GM19438 (cell line): ENCODE measurements around the gene SRP9.
"Not testable (repeated sequence)": the region's sequence is repeated elsewhere in the genome, so short reads cannot be mapped to it uniquely, and the experiment has no call there.

Source experiments
- ATAC-seq: cut with Tn5 transposase; IDR thresholded peaks from one replicate; pipeline ENCODE4 v1.9.1; 2021; ENCODE audit warnings: low read depth; ENCODE audit not compliant: unreplicated experiment

The SRP9 gene

DNA sequence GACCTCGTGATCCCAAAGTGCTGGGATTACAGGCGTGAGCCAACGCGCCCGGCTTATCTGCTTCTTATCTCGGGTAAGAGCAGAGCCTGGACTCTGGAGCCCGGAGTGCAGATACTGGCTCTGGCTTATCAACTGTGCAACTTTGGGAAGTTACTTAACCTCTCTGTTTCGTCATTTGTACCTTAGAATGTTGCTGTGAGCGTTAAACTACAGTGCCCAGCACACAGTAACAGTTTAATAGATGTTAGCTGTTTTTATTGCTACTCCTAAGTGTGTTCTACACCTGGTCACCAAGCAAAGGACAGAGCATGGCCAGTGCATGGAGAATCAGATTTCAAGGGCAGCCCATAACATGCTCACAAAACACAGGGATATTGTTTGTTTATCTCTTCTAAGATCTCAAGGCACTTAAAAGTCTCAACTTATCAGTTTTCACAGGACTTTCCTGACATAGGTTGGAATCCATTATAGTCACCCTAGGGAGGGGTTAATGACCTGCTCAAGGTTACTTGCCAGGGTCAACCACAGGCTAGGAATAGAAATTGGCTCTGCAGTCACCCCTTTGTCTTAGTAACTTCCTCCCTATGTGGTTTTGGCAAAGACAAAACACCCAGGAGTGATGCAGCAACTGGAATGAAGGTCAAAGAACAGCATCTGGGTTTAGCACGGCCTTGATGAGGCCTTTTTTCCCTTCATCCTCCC lies 22.5 kb upstream of the SRP9 start:
- no peak for ATAC-seq

DNA sequence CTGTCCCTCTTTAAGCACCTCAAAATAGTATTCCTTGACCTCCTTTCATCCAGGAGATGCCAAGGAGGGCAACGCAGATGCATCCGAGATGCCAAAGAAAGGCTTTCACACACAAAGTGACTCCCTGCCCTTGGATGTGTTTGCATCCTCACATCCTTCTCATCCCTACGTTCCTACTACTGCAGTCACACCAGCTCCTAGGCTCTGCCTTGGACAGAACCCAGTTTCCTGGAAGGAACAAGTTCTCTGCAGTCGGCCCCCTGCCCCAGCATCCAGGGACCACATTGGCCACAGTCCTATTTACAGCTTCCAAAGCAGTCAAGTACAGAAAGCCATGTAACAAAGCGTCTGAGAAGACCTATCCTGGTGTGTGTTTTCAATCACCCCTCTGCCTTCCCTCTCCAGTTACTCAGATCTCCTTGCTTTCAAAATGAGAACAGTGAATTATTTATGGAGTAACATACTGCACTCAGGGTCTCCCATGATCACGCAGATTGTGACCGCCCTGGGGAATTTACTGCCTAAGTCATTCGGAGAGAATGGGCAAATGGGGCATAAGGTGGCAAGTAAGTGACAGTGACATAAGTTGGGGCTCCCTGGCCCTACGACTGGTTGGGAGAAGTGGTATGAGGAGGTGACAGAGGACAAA lies 21.8 kb upstream of the SRP9 start:
- no peak for ATAC-seq

DNA sequence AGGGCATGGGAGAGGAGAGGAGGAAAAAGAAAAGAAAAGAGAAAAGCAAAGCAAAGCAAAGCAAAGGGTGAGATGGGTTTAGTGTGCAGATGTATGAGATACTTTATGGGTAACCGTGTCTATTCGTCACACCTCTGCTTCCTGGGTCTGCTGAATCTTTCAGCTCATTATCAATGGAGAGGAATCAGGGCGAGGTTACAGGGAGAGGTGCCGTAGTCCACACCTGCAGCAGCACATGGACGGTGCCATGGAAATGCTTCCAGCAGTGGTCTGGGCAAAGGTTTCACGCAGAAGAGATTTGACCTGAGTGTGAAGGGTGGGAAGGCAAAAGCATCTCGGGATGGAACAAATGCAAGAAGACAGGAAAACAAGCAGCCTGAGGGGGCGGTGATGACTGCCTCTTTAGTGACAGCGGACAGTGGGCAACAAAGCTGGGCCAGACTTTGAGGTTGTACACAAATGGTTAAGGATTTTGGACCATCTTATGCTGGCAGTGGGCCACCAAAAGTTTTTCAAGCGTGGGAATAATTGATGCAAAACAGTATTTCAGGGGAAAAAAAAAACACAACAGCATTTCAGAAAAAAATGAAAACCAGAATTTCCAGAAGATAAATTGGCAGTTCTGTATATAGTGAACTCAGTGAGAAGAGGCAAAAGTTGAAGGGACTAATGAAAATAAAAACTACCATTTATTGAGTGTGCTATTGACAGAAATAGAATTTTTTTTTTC lies 19.5 kb upstream of the SRP9 start:
- no peak for ATAC-seq

DNA sequence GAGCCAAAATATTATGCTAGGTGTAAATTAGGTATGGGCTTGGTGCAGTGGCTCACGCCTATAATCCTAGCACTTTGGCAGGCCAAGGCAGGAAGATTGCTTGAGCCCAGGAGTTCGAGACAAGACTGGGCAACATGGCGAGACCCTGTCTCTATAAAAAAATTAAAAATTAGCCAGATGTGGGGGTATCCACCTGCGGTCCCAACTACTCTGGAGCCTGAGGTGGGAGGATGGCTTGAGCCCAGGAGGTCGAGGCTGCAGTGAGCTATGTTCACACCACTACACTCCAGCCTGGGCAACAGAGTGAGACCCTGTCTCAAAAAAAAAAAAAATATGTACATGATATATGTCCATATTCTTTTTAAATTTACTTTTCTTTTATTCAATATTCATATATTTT lies 17.7 kb upstream of the SRP9 start:
- not testable (repeated sequence) for ATAC-seq

DNA sequence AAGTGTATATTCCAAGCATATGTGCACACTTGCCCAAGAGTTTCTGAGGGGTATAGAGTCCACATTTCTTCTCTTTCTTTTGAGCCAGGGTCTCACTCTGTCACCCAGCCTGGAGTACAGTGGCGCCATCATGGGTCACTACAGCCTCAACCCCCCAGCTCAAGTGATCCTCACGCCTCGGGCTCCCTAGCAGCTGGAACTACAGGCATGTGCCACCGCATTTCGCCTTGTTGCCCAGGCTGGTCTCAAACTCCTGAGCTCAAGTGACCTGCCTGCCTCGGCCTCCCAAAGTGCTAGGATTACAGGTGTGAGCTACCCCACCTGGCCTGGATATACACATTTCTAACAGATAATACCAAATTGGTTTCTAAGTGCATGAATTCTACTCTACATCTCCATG lies 17.1 kb upstream of the SRP9 start:
- ATAC-seq = no peak

DNA sequence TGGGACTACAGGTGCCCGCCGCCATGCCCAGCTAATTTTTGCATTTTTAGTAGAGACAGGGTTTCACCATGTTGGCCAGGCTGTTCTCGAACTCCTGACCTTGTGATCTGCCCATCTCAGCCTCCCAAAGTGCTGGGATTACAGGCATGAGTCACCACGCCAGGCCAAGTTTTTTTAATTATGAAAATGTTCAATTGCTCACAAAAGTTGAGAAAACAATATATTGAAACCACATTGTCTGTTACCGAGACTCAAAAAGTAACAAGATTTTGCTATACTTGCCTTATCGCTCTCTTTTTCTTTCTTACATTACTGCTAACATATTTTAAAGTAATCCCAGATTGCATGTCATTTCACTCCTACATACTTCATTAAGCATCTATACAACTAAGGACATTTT lies 16.2 kb upstream of the SRP9 start:
- ATAC-seq = not testable (repeated sequence)

DNA sequence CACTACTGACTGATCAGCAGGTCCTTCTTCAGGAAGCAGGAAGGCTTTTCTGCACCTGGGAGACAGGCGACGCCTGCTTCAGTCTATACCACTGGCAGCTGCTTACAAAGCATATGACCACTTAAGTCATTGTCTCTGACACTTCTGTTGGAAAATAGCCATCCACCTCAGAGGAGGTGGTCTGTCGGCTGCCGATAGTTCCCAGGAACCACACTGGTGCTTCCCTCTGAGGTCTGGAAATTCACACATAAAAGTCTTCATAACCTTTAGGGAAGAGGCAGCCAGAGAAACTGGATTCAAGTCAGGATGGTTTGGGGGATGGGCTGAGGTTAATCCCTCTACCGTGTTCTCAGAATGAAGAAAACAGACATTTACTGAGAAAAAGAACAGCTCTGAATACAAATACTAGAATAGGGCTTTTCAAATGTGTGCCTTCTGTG lies 15.6 kb upstream of the SRP9 start:
- ATAC-seq = no peak

DNA sequence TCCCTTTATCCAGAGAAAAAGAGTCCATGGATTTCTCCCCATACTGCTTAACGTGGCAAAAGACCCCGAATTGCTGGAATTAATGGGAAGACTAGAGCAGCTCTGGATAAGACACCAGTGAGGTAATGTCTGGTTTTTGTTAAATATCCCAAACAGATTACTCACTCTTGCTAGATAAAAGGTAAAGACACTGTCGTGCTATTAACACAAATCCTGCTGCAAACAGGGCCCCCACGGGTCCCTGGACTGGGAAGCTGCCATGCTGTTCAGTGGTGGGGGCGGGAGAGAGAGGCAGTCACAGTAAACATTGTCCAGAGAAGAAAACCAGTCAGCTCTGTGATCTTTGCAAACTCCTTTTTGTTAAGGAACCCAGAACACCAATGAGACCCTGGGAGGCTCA lies 15.2 kb upstream of the SRP9 start:
- ATAC-seq = no peak

DNA sequence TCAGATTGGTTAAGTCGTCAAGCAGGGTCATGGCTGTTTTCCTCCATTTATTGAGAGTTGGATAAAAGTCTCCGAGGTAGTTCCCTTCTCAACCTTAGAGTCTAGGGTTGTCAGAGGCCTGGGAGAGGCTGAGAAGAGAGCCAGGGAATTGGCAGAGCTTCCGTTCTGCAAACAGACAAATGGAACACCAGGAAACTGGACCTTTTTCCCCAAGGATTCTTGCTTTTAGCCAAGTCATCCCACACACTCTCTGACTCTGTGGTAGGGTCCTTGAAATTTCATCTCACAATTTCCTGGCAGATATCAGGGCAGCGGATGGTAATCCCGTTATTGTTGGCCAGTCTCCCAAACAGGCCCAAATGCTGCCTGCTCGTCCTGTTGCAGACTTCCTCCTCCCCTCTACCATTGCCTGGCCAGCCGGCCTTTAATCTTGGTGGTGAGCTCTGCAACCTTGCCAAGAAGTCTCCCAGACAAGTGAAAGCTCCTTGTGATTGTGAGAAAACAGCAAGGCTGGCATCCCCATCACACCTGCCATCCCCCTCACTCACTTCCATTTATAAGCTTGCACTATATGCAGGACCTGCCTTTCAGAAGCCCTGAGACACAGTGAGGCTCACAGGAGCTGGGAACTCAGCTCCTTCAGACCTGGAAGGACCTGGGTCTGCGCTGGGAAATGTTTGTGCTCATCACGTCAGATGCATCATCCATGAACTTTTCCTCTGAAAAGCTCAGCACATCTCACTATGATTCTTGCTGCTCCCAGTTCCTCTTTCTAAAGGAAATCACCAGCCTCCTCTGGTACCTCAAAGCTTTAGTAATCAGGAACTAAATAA lies 13.7 kb upstream of the SRP9 start:
- no peak for ATAC-seq

DNA sequence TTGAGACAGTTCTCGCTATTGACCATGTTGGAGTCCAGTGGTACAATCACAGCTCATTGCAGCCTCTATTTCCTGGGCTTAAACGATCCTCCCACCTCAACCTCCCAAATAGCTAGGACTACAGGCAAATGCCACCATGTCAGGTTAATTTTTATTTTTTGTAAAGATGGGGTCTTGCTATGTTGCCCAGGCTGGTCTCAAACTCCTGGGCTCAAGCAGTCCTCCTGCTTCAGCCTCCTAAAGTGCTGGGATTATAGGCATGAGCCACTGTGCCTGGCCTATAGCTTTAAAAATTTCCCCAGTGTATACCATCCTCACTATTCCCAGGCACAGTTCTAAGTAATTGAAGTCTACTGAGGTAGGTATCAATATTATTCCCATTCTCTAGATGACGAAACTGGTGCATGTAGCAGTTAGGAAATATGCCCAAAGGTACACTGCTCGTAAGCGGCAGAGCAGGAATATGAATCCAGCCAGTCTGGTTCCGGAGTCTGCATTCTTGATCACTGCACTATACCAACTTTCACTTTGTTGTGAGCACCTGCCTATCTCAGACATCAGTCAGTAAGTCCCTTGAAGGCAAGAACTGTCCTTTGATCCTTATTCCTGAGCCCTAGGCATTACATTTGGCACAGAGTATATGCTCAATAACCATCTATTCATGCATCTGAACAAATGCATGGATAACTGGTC lies 11.5 kb upstream of the SRP9 start:
- ATAC-seq = no peak

DNA sequence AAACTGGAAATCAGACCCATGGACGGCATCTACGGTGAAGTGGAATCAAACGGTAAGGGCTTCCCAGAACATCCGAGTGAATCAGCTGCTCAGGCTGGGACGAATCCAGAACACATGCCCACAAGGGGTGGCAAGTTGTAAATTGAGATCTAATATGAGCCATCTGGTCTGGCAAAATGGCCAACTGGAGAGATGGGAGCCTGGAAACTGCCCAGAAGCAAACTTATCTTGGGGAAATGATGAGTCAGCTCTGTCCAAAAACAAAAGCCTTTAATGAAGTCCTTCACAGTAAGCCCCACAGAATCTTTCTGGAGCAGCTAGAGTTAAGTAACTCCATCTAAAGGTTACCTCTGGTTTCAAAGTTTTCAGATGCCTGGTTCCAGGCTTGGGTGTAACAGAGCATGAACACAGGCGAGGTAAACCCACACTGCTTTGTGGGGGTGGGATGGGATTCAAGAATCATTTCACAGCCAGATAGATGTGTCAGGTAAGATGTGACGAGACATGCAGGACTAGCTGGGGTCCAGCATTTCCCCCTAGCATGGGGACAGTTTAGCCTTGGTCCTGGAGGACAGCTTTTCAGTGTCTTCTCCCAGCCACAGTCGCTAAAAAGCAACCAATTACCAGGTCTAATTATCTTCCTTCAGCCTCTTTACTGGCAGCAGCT lies 10.5 kb upstream of the SRP9 start:
- ATAC-seq = no peak

DNA sequence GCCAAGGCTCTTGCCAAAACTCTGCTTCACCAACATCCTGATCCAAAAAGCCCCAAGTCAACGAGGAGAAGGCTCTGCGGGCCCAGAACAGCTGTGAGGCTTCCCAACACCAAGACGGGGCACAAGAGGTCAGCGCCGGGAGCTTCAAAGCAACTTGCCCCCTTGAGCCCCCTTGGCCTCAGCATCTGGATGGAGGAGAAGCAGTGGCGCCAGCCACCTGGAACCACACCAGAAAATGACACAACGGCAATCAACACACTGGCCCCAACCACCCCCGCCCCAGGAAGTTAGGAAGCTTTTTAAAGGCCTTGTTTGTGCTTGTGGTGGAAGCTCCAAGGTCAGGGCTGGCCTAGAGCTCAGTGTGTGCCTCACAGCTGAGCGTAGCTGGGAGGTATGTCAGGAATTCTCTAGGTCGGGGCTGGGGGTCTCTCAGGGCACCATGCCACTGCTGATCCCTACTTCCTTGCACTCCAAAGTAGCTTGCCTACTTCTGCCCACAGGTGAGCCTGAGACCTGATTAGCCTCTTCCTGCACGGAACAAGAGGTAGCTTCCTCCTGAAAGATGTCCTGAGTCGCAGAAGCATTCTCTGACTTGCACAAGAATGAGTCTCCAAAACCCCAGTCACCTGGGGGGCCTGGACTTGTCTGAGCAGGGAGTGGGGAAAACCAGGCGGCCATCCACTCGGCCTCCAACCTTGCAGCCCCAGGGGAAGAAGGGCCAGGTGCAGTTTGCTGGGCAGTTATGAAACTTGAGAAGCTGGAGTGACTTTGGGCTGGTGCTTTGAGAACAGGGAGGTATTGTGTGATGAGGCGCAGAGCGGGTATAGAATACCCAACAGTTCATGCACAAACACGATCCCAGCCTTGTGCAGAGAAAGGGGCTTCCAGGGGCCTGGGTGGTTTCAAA lies 9.7 kb upstream of the SRP9 start:
- ATAC-seq = no peak

DNA sequence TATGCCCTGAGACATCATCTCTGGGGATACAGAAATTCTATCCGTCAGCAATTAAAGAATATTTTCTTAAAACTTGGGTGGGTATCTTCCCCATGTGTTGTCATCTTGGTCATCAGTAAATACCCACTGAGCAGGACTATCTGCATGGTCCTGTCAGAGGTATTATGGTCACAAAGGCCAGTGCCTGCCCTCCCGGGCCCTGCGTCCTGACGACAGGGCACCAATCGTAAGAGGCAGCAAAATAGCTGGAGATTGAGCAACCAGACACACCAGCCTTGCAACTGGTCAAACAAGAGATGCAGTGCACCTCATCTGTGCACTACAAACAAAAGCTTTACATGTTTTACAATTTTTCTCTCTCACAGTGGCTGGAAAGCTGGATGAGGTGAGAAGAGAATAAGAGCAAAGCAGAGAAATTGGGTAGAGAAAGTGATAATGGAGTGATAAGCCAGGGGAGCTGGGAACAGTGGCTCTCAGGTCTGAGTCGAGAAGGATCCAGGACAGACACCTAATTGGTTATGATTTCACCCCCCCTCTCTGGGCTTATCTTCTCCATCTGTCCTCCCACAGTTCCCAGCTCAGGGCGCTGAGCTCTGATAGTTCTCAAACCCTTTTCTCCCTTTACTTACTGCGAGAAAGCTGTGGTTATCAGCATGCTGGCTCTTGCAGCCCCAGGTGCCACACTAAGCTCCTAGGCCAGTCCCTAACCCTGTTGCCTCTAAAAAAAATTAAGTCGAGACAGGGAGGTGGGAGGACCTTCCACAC lies 8.8 kb upstream of the SRP9 start:
- no peak for ATAC-seq

DNA sequence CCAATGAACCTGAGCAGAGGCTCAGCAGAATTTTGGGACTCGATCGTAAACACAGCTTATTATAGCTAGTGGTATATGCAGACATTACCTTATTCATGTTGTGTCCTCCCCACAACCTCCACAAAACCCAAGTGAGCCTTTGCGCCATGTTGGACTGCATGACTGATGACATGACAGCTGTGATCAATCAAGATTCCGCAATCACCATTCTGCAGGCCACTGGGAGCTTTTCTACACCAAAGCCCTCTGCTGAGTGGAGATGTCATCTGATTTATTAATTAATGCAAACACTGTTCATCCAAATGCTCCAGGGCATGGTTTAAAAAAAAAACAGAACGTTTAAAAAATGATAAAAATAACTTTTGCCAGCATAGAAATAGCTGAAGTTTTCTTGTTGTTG lies 7.9 kb upstream of the SRP9 start:
- ATAC-seq = no peak

DNA sequence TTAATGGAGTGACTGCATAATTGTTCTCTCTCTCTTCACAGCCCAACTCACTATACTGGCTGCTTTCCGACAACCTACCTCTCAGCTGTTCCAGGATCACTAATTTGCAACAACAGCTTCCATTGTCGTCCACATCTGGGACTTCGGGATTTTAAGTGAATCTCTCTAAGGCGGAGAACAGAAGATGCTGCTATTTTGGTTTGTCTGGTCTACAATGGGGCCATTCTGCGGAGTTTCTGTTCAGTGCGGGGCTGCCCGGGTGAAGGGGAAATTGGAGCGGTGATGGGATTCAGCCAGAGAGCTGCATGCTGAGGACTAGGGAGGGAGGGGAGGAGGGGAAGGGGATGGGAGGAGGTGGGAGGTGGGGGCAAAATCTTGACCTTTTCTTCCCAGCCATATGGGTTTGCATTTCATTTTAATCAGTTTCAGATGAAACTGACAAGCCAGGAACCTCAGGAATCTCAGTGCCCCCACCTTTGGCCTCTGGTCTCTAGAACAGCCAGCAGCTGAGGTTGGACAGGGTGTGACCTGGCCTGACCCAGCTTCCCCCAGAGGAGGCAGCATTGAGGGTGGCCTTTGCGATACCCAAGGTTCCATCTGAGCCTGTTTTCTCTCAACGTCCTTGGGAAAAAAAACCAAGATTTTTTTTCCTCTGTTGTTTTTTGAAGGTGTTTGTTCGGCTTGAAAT lies 6.9 kb upstream of the SRP9 start:
- no peak for ATAC-seq

DNA sequence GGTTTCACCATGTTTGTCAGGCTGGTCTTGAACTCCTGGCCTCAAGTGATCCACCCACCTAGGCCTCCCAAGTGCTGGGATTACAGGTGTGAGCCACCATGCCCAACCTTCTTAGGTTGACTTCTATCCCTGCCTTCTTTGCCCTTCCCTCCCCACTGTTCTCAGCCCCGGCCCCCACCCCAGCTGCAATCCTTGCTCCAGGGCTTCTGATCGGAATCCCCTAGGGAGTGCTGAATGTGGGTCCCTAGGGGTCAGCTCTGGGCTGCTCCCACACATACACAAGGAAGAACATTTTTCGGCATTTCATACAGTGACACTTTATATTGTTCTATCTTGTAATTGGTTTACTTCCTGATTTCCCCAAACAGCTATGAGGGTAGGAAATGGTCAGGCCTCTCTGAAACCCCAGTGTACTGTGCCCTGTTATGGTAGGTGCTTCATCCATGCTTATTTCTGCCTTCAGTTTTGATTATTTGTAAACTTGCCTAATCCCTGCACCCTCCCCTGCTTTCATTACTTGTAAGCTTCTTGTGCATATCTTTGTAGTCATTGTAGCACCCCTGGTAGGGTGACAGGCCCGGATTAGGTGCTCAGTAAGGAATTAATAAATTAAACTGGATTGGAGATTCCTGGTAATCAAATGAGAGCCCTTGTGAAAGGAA lies 5.8 kb upstream of the SRP9 start:
- no peak for ATAC-seq

DNA sequence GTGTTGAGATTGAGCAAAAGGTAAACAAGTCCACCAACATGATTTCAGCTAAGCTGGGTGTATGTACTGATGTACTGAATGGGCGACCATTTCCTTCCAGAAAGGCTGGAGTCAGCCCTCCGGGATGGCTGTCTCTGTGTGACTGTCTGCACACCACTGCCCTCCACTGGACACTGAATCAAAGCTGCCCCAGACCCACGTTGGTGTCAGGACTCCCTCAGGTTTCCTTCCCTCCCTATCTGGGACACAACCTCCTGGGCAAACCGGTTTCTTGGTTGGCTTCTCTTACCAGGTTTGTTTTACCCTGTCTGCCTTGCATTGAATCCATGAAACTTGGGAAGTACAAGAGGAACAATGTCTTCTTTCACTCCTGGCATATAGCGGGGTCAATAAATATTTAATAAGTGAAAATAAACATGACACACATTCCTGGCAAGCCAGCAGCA lies 5.3 kb upstream of the SRP9 start:
- ATAC-seq = peak; percentile 54
